ENCODE results near the gene ADCY2. TPM values are rescaled to one million over a fixed set of nuclear protein-coding genes. Genes with fewer than 3 reads are reported as not detected.

The ADCY2 gene
- polyA plus RNA-seq, 5 donors, result 7.1 to 11.9 (median 11.0) TPM

DNA sequence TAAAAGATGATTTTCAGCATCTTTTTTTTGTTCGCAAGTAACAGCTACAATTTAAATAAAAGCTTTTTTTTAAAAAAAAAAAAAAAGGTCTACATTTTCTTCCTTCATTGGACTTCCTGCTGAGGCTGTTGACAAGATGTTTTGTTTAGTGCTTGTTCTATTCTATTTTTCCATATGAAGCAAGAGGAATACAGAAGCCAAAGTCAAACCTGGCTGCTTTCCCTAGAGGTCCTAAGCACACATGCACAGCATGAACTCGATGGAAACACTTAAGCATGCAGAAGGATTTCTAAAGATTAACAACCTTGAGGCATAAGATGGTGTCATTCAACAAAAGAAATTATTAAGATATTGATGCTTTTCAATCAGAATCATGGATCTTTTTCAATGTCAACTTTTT, 105.1 kb downstream of the ADCY2 start:
- DNase-seq, result peak; percentile 16 to 48

DNA sequence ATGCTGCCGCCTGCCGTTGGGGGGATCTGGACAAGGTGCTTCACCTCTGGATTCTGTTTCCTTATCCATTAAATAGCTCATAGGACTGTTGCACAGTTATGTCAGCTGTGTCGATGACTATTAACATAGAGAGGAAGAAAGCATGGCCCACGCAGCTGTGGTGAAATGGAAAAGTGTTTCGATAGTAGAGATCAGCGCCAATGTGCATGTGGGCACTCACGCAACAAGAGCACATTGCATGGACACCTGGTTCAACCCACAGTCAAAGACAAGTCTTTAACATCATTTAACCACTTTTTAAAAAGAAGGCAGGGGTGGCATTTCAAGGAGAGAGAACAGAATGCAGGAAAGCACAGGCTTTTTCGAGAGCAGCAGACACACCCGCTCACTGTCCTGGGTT, 107.6 kb downstream of the ADCY2 start:
- DNase-seq, result no peak

DNA sequence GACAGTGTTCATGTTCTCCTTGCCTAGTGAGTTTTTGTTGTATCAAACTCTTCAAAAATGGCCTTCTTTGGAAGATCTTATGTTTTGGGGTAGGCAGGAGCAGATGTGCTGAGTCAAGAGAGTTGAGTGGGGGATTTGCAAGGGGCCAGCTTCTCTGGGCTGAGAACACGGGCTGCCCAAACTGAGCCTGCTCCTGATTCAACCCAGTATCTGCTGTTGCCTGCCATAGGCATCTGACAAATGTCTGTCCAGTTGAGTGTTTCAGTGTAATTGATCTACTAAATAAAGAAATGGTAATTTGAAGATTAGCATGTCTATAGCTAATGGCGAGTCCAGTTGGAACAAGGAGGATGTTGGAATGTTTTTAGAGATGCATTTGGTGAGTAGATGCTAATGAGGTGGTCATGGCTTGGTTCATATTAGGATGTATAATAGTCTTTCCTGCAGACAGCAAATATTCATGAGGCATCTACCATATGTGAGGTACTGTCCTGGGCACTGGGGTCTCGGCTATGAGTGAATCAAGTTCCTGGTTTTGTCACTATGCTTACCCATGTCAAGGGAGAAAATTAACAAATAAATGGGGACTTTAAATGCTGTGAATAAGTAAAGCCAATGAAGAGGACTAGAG, 119.5 kb downstream of the ADCY2 start:
- DNase-seq, result no peak

DNA sequence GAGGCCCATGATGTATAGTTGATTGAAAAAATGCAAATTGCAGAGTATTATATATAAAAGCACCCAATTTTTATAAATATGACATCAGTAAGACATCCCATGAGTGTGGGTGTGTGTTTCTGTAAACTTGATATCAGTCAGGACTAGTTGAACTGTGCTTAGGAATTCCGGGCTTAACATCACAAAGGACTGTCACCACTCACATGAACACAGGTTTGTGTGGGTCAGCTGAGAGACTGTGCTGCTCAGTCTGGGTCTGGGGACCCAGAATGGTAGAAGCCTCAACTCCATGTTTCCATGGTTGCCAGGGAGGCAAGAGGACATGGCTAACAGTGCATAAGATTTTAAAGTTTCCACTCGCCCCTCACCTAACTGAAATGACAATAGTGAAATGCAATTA, 120.3 kb downstream of the ADCY2 start:
- no peak for DNase-seq

DNA sequence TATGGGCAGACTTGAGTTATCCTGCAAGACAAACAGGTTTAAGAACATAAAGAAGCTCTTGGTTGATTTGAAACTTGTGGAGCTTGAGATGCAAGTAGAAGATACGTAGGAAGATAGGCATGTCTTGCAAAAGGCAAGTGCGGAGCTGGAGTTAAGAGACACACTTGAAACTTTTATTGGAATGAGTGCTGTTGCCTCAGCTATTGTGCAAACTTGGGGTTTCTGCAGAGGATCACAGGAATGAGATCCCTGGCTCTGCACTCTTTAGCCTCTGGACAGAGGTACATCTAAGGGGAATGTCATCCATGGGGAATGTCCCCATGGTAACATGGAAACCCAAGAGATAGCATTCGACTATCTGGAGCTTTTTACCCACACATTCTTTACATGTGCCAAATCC, 121.1 kb downstream of the ADCY2 start:
- DNase-seq, result no peak

DNA sequence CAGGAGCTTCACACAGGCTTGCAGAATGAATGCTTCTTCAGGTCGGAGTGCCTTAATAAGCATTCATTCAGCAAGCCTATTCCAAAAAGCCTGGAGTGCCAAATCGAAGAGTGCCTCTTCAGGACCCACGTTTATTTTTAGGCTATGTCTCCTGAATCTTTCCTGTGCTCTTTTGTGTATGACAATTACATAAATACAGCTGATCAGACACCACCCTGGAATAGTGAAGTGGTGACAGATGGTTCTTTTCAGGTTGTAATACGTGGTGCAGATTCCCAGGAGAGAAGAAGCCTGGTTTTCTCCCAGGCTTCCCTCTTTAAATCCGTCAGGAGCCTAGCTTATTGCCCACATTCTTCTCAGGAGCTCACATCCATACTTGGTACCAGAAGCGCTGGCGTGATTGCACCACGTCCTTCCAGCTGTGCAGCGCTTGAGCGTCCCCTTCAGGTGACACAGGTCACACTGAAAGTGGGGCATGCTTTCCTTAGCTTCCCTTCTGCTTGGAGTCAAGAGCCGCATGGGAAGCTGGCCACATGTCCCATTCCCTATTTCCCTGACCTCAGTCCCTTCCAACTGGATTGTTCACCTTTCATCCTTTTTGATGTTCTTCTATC, 123.1 kb downstream of the ADCY2 start:
- no peak for DNase-seq

DNA sequence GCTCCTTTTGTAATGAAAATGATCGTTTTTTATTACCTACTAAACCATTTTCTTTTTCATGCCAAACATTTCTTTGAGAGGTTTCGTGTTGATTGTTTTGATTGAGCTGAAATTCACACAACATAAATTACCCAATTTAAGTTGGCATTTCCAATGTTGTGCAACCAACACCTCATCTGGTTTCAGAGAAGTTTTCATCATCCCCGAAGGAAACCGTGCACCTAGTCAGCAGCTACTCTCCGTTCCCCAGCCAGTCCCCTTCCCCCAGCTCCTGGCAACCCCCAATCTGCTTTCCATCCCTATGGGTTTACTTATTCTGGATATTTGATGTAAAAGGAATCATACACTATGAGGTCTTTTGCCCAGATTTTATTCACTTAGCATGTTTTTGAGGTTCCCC, 123.6 kb downstream of the ADCY2 start:
- no peak for DNase-seq

DNA sequence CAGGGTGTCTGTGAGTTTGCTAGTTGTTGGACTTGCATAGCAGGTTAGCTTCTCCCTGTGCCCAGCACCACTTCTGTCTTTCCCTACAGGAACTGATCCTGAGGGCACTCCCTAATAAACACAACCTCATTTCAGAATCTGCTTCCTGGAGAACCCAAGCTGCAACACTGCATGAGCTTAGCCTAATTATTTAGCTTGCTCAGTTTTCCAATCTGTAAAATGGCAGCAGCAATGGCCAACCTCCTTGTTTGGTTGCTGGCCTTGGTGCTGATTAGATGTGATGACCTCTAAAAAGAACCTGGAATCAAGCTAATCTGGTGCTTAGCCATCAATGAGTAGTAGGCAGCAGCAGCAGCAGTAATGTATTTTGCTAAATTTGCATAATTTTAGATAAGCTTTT, 133.9 kb downstream of the ADCY2 start:
- no peak for DNase-seq

DNA sequence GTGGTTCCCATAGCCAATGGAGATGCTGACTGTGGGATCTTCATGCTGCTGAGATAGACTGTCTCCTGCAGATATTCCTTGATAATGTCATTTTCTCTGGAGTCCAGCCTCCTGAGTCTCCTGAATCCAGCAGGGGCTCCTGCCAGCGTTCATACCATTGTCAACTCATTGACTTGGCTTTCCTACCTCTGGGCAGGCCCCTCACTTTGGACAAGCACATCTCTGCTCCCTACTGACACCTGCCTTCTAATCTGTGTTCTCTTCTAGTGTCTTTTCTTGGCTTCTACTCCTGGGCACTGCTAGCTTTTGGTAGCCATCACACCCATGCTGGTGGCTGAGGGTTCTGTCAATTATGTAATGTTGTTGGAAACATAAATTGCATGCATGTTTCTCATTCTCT, 138.0 kb downstream of the ADCY2 start:
- no peak for DNase-seq

DNA sequence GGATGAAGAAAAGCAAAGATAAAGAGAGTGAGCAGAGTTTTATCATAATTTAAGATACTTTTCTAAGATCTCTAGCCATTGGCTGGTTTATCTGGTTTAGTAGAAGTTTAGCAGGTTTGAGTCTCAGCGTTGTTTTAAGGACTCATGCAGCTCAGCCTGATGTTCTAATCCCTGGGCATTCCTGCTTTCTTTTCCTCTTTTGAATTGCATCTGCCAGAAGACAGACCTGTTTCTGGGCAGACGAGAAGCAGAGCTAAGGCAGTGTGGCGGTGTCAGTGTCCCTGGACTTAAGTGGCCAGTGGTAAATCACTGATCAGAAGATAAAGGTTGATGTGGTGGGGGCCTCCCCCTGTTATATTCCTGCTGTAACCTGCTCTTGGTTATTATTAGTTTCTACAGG, 138.6 kb downstream of the ADCY2 start:
- DNase-seq, result no peak

DNA sequence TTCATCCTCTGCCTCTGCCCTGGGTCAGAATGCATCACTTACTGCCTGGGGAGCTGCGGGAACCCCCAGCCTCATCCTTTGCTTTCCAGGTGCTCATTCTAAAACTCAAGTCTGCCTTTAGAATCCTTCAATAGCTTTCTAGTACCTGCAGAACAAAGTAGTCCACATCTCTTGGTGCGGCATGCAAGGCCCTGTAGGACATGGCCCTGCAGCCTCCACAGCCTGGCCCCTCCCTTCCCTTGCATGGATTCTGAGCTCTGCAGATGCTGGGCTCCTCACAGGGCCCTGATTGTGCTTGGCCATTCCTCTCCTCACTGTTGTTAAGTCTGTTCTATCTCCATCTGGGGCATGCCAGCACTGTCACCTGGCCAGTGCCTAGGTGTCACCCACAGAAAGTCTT, 141.6 kb downstream of the ADCY2 start:
- no peak for DNase-seq

DNA sequence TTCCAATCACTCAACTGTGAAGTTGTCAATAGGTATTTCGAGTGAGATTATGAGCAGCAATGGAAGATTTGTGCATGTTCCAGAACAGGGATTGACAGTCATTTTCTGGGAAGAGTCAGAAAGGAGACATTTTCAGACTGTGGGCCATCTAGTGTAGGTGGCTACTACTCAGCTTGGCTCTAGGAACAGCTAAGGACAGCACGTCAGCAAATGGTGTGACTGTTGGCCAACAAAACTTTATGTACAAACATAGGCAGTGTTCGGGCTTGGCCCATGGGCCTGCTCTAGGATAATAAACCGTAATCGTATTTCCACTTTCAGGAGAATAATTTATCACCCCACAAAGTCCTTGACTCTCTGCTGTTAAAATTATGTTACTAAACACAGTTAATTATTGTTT, 143.6 kb downstream of the ADCY2 start:
- DNase-seq, result no peak

DNA sequence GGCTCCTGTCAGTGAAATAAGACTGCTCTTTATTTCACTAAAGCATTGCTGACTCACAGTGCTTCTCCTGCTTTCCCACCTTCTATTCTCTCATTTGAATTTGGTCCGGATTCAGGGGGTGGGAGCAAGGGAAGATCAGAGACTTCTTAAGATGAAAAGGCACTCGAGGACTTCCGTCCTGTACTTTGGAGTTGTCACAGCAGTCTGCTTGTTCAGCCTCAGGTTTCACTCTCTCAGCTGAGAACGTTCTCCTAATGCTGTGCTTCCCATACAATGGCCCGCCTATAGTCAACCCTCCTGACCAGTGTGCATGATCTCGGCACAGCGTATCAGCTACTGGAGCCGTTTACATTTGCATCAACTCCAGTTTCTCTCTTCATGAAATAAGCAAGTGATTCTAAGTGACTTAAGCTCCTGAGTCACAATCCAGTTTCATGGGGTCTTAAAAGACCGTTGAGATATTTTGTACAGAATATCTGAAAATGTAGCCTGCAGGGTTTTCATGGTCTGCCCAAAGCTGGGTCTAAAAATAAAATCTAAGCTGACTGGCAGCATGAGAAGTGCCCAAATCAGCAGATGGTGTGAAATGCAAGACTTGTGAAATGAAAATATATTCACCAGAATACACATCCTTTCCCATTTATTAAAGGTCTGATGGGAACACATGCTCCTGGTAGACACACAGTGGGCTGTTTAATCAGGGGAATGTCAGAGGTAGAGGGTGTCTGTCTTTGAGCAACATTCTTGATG, 145.0 kb downstream of the ADCY2 start:
- DNase-seq, result no peak

DNA sequence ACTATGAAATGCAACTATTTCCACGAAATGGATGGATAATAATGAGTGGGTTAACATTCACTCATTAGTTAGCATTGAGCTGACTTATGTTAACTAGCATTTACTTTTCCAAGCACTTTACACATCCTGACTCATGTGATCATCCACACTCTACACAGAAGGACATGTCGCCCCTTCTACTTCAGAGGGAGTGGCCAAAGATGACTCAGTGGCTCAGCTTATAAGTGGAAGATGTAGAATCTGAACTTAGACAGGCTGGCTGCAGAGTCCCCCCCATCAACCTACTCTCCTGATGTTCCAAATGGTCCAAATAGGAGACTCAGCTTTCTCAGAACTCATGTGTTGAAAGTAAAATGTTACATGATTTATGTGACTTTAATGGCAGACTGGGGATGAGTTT, 146.0 kb downstream of the ADCY2 start:
- DNase-seq, result no peak

DNA sequence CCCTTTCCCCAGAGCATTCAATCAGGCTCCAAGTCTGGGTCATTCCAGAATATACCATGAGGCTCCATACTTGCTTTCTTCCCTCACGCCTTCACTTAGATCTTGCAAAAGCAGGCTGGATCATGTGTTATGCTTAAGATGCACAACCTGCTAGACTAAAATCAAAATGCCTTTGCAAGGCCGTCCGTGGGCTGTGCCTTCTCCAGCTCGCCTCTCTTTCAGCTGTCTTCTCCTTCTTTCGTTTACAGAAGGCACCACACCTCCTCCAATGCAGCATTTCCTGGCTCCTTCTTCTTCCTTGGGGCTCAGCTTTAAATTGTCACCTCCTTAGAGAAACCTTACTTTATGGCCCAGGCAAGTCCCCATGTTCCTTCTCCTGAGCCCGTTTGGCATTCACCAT, 150.6 kb downstream of the ADCY2 start:
- no peak for DNase-seq

DNA sequence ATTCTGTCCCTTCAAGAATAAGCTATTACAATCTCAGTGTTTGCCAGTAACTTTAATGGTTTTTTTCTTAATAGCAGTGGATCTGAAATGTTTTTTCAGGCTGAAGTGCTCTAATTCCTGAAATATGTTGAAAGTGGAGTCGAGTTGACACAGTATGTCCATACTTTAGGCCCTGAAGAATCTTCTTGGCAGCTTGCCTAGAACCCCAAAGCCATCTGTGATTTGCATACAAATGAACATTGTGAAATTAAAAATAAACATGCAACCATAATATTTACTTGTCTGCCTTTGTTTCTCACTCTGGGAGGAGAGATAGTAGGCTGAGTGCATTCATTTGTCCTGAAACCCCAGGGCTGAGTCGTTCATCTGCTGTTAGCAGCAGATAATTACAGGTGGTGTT, 152.7 kb downstream of the ADCY2 start:
- no peak for DNase-seq

DNA sequence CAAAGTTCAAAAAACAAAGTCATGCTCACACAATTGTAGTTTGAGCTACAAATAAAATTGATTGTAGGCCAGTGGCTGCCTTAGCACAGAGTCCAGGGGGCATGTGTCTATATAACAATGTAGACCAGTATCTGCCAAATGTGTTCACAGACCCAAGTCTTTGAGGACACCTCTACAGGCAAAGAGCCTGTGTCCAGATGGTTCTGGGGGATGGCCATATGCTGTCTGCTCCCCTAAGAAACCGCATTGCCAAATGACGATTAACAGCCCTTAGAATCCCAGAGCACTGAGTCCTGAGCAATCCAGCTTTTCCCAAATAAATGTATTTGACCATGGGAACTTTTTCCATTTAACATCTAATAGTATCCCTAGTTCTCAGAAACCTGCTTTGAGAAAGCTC, 169.6 kb downstream of the ADCY2 start:
- no peak for DNase-seq

DNA sequence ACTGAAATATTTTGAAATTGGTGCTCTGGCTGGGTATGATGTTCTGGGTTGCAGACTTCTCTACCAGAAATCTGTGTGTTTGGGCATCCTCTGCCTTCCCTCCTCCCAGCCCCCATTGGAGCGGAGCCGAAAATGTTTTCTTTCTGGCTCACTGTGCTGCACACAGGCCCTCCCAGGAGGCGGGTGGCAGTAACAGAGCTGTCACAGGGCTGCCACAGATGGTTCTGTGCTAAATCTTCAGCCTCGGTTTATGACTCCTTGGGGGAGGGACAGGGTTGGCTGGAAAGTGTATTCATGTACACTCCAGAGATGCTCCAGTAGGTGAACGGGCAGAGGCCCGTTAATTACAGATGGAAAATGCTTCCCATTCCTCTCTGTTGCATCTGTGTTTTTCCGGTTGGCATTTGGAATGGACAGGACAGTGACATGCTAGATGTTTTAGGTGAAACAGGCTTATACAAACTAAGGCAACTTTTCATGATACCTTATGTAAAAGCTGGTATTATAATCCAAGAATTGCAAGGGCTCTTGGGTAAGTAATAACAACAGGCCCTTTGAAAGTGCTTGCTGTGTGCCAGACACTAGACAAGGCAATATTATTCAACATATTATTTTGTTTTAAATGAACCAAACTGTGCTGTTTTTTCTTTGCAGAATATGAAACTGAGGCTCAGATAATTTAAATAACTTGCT, 180.2 kb downstream of the ADCY2 start:
- peak in 1 of 2 donors; percentile 6 for DNase-seq

DNA sequence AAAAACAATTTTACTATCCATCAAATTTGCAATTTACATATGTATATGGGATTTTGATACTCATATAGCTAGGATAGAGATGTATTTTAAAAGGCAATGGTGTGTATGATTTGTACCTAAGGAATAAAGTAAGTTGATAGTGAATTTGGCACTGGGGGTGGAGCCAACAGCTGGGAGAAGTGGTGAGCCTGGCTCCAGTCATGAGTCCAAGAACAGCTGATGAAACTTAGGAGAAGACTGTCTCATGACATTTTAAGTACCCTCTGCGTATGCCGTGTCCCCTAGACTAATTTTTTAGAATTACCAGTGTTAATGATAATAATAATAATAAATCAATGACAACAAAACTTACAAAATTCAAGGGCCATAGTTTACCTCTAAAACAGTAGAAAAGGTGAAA, 181.4 kb downstream of the ADCY2 start:
- no peak for DNase-seq

DNA sequence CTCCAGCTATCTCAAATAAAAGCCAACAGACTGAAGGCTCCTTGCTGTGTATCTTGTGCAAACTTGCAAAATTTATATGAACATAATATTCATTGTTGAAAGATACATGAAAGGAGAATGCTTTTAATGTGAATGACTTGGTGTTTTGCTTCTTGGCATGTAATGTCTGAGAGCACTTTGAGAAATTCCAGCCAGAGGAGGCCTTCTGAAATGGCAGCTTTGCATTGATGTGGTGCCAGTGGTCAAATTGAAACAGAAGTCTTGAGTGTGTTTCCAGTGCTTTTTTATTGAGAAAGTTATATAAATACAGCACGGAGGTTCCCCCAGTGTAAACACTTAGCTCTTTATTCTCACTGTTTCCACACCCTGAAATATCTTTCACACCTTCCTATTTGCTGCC, 182.1 kb downstream of the ADCY2 start:
- peak; percentile 6 to 10 for DNase-seq

DNA sequence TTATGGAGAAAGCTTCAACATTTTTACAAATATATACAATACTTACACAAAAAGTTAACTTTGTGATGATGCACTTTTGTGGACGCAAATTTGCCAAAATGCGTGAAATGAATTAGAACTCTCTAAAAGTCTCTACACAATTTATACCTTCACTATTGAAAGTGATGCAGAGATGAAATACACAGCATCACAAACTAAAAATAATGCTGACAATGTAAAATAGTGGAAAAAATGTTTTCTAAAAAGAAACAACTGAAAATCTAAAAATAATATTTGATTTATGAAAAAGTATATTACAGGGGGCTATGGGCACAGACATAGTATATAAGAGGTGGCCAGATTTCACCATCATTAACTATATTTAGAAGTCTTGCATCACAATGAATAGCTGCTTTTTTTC, 188.8 kb downstream of the ADCY2 start:
- DNase-seq, result no peak

DNA sequence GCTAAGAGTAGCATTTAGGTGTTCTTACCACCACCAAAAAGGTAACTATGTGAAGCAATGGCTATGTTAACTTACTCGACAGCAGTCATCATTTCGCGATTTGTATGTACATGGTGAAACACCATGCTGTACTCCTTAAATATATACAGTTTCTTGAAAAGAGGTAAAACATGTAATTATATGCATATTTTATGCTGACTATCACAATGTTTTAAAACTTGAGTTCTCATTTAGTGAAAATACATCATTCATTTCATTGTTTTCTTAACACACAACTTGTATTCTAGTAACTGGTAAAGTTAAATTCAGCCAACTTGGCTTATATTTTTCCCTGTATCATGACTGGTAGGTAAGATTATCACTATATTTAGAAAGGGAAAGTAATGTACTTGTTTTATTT, 189.9 kb downstream of the ADCY2 start:
- no peak for DNase-seq

DNA sequence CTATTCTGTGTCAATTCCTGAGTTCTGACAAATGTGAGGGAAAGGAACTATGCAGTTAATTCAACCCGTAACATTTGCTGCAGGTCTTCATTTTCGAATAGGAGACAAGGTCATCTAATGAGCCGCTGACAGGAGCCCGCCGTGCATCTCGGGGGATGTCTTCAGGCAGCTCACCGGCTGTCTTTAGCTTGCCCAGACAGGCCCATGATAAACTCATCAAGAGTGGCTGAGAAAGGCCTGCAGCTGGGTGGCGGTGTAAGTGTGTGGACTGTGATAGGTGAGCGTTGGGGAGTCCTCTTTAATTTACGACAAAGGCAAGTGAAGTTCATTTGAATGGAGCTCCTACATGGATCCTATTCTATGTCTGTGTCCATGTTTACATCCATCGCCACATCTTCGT, 190.5 kb downstream of the ADCY2 start:
- no peak for DNase-seq

Data from right lung (tissue), 5 donors.